Non-pigmented ciliary epithelial cell (primary cell): Measurements from ENCODE around the gene HBA1.
"Not testable (repeated sequence)": the region's sequence is repeated elsewhere in the genome, so short reads cannot be mapped to it uniquely, and the experiment has no call there.

Experiments
- DNase-seq: peaks from one replicate; pipeline ENCODE4 v3.0.0-alpha.2; 2010; ENCODE audit warnings: low read depth

Gene HBA1

GRCh38 chr16:175011-175949 is 1.2 kb upstream of the HBA1 start:
- no peak for DNase-seq

DNA sequence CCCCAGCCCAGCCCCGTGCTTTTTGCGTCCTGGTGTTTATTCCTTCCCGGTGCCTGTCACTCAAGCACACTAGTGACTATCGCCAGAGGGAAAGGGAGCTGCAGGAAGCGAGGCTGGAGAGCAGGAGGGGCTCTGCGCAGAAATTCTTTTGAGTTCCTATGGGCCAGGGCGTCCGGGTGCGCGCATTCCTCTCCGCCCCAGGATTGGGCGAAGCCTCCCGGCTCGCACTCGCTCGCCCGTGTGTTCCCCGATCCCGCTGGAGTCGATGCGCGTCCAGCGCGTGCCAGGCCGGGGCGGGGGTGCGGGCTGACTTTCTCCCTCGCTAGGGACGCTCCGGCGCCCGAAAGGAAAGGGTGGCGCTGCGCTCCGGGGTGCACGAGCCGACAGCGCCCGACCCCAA is 474 bp upstream of the HBA1 start:
- DNase-seq, result not testable (repeated sequence)

DNA sequence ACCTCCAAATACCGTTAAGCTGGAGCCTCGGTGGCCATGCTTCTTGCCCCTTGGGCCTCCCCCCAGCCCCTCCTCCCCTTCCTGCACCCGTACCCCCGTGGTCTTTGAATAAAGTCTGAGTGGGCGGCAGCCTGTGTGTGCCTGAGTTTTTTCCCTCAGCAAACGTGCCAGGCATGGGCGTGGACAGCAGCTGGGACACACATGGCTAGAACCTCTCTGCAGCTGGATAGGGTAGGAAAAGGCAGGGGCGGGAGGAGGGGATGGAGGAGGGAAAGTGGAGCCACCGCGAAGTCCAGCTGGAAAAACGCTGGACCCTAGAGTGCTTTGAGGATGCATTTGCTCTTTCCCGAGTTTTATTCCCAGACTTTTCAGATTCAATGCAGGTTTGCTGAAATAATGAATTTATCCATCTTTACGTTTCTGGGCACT is 928 bp downstream of the HBA1 start:
- DNase-seq, result no peak

- no peak for DNase-seq
Observed at GRCh38 chr16:177981-178667, 1.6 kb downstream of the HBA1 start.

GRCh38 chr16:178668-179015 is 2.2 kb downstream of the HBA1 start:
- DNase-seq, result no peak

DNA sequence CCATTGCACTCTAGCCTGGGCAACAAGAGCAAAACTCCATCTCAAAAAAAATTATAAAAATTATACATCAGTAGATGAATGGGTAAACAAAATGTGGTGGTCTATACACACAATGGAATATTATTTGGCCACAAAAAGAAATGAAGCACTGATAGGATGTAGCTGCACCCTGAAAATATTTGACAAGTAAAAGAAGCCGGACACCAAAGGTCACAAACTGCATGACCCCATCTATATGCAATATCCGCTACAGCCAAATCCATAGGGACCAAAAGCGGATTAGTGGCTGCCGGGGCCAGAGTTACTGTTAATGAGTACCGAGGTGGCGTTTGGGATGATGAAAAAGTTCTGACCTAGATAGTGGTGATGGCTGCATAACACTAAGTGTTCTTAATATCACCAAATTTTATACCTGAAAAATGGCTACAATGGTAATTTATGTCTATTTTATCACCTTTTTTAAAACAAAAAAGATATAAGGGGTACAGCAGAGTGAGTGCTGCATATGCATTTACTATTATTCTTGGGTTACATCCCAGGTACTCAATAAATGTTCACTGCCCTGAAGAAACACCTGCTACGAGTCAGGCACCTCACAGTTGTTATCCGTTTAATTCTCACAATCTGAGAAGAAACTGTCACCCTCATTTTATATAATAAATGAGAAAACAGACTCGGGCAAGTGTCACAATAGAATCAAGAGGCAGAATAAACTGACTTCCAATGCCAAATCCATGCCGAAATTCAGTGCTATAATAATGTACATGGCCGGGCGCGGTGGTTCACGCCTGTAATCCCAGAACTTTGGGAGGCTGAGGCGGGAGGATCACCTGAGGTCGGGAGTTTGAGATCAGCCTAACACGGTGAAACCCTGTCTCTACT is 3.0 kb downstream of the HBA1 start:
- no peak for DNase-seq

GRCh38 chr16:180101-180675 is 3.7 kb downstream of the HBA1 start, which contains the start of gene HBQ1:
HBQ1 (plus strand) TSS chr16:180459; CDS start chr16:180487, 28 bp downstream.
- DNase-seq, result no peak

- DNase-seq, result no peak
Observed at GRCh38 chr16:180681-181564, 4.4 kb downstream of the HBA1 start.

GRCh38 chr16:181565-182021 is 5.1 kb downstream of the HBA1 start:
- no peak for DNase-seq

- DNase-seq, result no peak
Observed at GRCh38 chr16:183005-183404, 6.5 kb downstream of the HBA1 start.

DNA sequence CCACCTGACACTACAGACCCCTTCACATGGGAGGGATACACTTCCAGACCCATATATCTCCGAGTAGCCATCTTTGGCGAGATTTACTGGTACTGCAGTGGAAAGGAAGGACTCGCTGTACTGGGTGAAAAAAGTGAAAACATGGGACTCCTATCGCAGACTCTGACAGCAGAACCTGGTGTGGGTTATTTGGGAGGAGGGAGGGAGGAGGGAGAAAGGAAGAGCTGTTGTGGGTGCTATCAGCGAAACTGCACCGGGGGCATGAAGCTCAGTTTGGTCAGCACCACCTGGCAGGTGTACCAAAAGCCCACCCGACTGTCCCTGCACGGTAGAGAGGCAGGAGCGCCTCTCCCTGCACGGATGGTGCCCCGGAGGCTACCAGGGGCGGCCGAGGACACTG is 8.7 kb downstream of the HBA1 start:
- no peak for DNase-seq

GRCh38 chr16:185691-186090 is 9.2 kb downstream of the HBA1 start:
- no peak for DNase-seq

GRCh38 chr16:187330-187729 is 10.8 kb downstream of the HBA1 start:
- DNase-seq, result no peak

DNA sequence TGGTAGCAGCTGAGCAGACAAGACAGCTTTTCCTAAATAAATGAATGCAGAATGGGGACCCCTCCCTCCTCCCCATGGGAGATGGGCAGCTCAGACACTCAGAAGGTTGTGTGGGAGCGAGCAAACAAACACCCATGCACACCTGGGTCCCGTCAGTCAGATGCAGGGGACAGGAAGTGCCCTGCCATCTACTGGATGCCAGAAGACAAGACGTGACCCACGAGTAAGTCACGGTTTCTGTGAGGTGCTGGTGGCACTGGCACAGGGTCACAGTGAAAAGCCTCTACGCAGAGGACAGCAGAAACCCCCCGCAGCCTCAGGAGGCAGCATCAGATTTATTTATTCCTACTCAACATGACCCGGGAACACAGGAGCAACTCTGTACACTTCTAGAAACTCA is 12.2 kb downstream of the HBA1 start:
- no peak for DNase-seq

- DNase-seq, result no peak
Observed at GRCh38 chr16:189604-190186, 13.2 kb downstream of the HBA1 start.

- DNase-seq, result no peak
Observed at GRCh38 chr16:191831-192230, 15.4 kb downstream of the HBA1 start.

- DNase-seq, result no peak
Observed at GRCh38 chr16:192686-193085, 16.2 kb downstream of the HBA1 start.

GRCh38 chr16:193441-193840 is 17.0 kb downstream of the HBA1 start:
- no peak for DNase-seq

GRCh38 chr16:194516-194915 is 18.0 kb downstream of the HBA1 start:
- no peak for DNase-seq

GRCh38 chr16:200388-200787 is 23.9 kb downstream of the HBA1 start:
- DNase-seq, result peak; percentile 51
